HG02759 (cell line): Measurements from ENCODE around the gene OR10G7.
"Not testable (repeated sequence)": the region's sequence is repeated elsewhere in the genome, so short reads cannot be mapped to it uniquely, and the experiment has no call there.

Experiments used
- ATAC-seq: cut with Tn5 transposase; IDR thresholded peaks from one replicate; pipeline ENCODE4 v1.9.1; 2021; ENCODE audit warnings: mild to moderate bottlenecking, moderate library complexity; ENCODE audit not compliant: unreplicated experiment

OR10G7 gene

DNA sequence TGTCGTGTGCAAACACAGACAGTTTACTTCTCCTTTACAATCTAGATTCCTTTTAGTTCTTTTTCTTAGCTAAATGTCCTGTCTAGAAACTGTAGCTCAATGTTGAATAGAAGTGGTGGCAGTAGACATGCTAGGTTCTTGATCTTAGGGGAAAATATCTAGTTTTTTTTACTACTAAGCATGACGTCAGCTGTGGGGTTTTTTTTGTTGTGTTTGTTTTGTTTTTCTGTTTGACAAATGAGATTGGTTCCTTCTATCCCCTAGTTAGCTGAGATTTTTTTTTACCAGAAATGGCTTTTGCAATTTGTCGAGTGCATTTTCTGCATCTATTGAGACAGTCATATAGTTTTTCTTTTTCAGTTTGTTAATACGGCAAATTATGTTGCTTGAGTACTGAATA is 2.3 kb upstream of the OR10G7 start:
- no peak for ATAC-seq

DNA sequence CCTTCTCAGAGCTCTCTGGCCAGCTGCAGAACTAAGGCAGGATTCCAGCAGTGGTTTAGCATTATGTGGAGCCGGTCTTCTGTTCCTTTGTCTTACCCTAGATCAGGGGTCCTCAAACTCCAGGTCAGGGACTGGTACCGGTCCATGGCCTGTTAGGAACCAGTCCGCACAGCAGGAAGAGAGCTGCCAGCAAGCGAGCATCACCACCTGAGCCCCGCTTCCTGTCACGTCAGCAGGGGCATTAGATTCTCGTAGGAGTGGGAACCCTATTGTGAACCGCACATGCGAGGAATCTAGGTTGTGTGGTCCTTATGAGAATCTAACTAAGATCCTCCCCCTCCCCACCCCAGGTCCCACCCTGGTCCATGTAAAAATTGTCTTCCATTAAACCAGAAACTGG is 1.6 kb downstream of the OR10G7 start:
- no peak for ATAC-seq

DNA sequence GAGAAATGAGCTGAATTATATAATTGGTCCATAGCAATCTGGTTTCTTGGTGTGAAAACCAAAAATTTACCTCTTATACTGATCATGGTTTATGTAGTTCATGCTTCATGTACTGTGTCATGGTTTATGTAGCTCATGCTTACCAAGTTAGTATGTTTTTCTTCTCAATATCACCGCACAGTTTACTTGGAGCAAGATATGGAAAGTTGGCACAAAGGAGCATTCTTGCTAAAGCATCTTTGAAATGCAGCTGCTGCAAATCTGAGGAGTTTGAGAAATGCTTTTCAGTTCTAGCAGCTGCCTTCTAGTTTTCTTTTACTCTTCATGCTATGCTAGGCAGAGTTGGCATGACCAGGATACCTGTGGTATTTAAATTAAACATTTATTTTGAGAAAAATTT is 4.5 kb downstream of the OR10G7 start:
- ATAC-seq, result no peak

DNA sequence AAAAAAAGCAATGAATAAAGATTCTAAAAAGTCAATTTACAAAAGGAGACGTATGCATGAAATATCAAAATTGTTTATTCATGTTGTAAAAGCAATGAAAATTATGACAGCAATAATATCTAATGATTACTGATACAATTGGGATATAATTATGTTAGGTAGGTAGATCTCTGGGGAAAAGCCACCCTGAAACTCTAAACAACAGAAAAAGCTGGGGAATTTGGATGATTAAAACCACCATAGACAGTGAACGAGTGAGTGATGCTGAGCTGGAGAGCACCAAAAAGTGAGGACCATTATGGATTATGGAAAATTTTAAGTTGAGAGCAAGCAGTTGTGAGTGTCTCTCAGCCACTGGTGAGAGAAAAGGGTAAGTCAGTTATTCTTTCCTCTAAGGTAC is 14.6 kb downstream of the OR10G7 start, which contains the start of gene OR10G8:
Gene OR10G8, plus strand, starts transcription at position 301 of the 400 bp plus-strand sequence. CDS start 2,825 bp downstream, outside the sequence.
- ATAC-seq, result no peak

DNA sequence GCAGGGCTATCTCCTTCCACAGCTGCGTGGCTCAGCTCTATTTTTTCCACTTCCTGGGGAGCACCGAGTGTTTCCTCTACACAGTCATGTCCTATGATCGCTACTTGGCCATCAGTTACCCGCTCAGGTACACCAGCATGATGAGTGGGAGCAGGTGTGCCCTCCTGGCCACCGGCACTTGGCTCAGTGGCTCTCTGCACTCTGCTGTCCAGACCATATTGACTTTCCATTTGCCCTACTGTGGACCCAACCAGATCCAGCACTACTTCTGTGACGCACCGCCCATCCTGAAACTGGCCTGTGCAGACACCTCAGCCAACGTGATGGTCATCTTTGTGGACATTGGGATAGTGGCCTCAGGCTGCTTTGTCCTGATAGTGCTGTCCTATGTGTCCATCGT is 25.3 kb downstream of the OR10G7 start:
- ATAC-seq, result not testable (repeated sequence)

DNA sequence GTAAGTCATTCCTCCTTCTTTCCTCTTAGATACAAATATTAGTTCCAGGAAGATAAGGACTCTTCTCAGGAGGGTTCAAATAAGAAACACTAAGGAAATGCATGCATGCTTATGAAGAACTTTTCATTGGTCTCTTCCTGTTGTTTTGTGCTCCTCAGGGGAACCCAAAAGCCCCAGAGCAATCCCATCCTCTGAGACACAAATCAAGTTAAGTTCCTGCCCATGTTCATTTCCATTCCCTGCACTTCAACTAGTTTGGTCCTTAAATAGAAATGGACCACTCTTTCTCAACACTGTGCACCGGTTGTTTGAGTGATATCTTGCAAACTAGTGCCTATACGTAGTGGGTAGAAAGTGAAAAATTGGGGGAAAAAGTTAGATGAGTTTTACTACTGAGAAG is 28.4 kb downstream of the OR10G7 start, which contains the start of gene OR10G4:
Gene OR10G4, plus strand, starts transcription at position 301 of the 400 bp plus-strand sequence. CDS start 2,578 bp downstream, outside the sequence.
- ATAC-seq, result no peak

DNA sequence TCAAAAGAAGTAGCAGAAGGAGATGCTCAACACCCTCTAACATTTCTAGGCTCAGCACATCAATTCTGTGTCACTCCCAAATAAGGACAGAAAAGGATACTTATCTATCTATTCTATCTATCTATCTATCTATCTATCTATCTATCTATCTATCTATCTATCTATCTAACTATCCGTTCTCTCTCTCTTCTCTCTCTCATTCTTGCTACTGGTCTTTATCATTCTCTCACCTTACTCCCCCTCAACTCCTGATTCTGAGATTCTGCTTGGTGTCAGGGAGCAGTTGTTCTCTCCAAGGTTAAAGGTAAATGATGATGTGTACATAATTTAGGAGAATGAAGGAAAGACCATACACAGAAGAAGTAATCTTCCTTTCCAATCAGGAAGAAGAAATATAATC is 46.0 kb downstream of the OR10G7 start, which contains the start of gene OR10G6:
Gene OR10G6, minus strand, starts transcription at position 43 of the 400 bp plus-strand sequence. Its CDS starts 0 bp downstream, at position 43.
- ATAC-seq, result no peak
